Right lung (tissue), 5 donors: ENCODE results near the gene TSC2. TPM values are rescaled to one million over a fixed set of nuclear protein-coding genes. Genes with fewer than 3 reads are reported as not detected.
"Not testable (repeated sequence)": the region's sequence is repeated elsewhere in the genome, so short reads cannot be mapped to it uniquely, and the experiment has no call there.

Experiments
- DNase-seq, 2 donors: peaks; one replicate each; pipeline ENCODE4 v3.0.0-alpha.2; 2013
- polyA plus RNA-seq, 5 donors: library from polyadenylated mRNA; unstranded; fragments of 120-200 nt; gene quantifications; one replicate each; pipeline versions ENCODE4 v1.2.1 to v1.2.3, GENCODE V29; 2013; ENCODE audit warnings: inconsistent platforms in 1 of 5, low replicate concordance in 1 of 5; ENCODE audit not compliant: insufficient read length in 5 of 5, insufficient read depth in 1 of 5

Gene TSC2
- polyA plus RNA-seq, 5 donors: 100 to 149 (median 120) TPM

DNA sequence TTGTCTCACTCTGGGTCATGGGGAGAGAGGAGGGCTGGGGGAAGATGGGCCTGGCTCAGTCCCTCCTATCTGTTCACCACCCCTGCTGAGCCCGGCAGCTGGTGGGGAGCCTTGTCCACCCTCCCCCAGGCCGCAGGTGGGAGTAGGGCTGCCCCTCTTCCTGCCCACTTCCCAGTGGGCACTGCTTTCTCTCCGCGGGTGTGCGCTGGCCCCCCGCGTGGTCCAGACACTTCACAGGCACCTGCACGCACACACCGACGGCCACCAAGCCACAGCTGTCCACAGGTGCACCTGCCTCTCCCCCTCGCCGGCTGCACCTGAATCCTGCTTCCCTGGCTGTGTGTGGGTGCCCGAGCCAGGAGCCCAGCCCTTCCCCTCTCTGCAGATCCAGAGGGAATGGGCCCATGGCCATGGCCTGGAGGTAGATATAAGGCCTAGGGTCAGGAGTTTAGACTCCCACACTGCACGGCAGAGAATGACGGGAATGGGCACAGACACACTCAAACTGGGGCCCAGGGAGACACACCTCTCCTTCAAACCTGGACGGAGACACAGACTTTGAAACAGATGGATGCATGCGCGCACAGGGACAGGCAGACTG lies 19.1 kb upstream of the TSC2 start:
- no peak for DNase-seq

GRCh38 chr16:2029350-2029749 lies 18.4 kb upstream of the TSC2 start:
- no peak for DNase-seq

GRCh38 chr16:2030036-2030435 lies 17.7 kb upstream of the TSC2 start:
- DNase-seq: no peak

- no peak for DNase-seq
These were observed 16.7 kb upstream of the TSC2 start for GRCh38 chr16:2031081-2031577.

- DNase-seq: no peak
These were observed 15.3 kb upstream of the TSC2 start for GRCh38 chr16:2032285-2033056.

GRCh38 chr16:2033057-2033908 lies 14.5 kb upstream of the TSC2 start:
- peak in 1 of 2 donors; percentile 63 for DNase-seq

GRCh38 chr16:2033909-2034695 lies 13.7 kb upstream of the TSC2 start:
- not testable (repeated sequence) for DNase-seq

- no peak for DNase-seq
These were observed 12.9 kb upstream of the TSC2 start for GRCh38 chr16:2034696-2035430.

DNA sequence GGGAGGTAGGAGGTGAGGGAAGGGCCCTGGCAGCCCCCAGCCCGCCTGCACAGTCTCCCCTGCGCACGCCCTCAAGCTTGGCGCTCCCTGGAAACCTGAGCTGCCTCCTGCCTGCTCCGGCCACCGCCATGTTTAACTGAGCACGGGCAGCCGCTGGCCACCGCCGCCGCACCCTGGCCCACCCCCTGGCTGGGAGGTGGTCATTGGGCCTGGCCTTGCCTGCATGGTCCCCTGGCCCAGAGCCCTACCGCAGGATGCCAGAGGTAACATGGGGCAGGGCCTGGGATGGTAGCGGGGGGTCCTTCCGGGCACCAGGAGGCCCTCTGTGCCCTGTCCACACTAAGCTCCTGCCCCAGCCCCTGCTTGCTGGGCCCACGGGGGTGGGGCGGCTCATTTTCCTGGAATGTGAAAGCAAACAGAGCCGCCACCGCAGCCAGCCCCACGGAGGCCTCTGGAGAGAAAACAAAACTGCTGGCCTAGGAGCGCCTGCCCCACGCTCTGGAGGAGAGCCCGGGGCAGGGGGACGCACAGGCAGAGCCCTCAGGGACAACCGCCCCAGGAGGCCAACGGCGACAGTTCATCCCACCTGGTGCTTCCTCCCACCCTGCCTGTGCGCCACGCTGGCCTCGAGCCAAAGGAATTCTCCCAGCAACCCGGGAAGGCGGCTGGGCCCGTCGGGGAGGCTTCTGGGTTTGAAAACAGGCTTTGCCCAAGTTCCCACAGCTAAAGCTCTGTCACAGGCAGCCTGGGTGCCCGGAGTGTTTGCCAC lies 12.2 kb upstream of the TSC2 start:
- DNase-seq: peak; percentile 69 to 74

GRCh38 chr16:2036200-2036966 lies 11.4 kb upstream of the TSC2 start:
- DNase-seq: no peak

- DNase-seq: no peak
These were observed 10.7 kb upstream of the TSC2 start for GRCh38 chr16:2037115-2037514.

- no peak for DNase-seq
These were observed 10.0 kb upstream of the TSC2 start for GRCh38 chr16:2037647-2038381.

- peak; percentile 88 for DNase-seq
These were observed 9.2 kb upstream of the TSC2 start for GRCh38 chr16:2038382-2039231.

DNA sequence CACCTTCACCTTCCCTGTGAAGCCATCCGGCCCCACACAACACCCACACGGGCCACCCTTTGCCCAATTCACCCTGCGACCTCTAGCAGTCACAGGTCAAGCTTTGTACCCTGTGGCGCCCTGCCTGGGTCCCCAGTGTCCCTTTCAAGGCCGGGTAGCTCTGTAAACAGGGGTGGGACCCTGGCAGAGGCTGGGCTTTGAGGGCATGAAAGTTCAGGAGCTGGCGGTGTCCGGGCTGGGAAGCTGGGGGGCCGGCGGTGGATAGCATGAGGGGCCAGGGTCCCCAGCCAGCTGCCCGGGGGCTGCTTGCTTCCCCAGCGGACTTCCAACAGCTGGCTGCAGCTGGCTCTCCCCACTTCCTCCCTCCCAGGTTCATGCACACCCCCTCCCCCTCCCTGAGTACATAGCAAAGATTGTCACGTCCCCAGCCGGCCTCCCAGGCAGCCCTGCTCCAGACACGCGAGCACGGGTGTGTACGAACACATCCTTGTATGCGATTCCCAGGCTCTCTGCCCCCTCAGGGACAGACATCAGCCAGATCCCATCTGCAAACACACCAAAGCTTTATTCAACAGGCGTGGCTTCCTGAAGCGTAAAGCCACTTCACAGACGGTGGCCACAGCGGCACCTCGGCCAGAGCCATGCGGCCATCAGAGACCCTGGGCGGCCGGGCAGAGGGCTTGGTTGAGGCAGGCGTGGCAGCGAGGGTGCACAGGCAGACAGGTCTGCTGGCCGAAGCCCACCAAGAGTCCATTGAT lies 8.3 kb upstream of the TSC2 start:
- DNase-seq: peak; percentile 98

GRCh38 chr16:2040041-2040786 lies 7.6 kb upstream of the TSC2 start:
- DNase-seq: no peak
